ENCODE results near the gene RACGAP1.

The RACGAP1 gene

GRCh38 chr12:49967042-49967776 lies 58.1 kb downstream of the RACGAP1 start:
- DNase-seq = peak; percentile 86

GRCh38 chr12:49966511-49967041 lies 58.7 kb downstream of the RACGAP1 start:
- DNase-seq = no peak

GRCh38 chr12:49965836-49966235 lies 59.5 kb downstream of the RACGAP1 start:
- no peak for DNase-seq

- DNase-seq = no peak
Measured at GRCh38 chr12:49964849-49965624, 60.3 kb downstream of the RACGAP1 start.

- no peak for DNase-seq
Measured at GRCh38 chr12:49963976-49964815, 61.1 kb downstream of the RACGAP1 start.

- no peak for DNase-seq
Measured at GRCh38 chr12:49962861-49963765, 62.2 kb downstream of the RACGAP1 start.

GRCh38 chr12:49961993-49962764 lies 63.1 kb downstream of the RACGAP1 start:
- no peak for DNase-seq

- no peak for DNase-seq
Measured at GRCh38 chr12:49961111-49961922, 64.0 kb downstream of the RACGAP1 start, which contains the start of gene AQP5. TSS of gene AQP5 (plus strand) at chr12:49961872. CDS start at chr12:49962018, 146 bp downstream.

GRCh38 chr12:49960474-49961110 lies 64.7 kb downstream of the RACGAP1 start:
- no peak for DNase-seq

- DNase-seq = no peak
Measured at GRCh38 chr12:49959685-49960473, 65.4 kb downstream of the RACGAP1 start.

GRCh38 chr12:49957570-49957967 lies 67.7 kb downstream of the RACGAP1 start:
- no peak for DNase-seq

GRCh38 chr12:49956663-49957569 lies 68.4 kb downstream of the RACGAP1 start:
- no peak for DNase-seq

GRCh38 chr12:49955899-49956662 lies 69.2 kb downstream of the RACGAP1 start:
- no peak for DNase-seq

GRCh38 chr12:49954863-49955830 lies 70.1 kb downstream of the RACGAP1 start:
- DNase-seq = no peak

Measured in effector CD8-positive, alpha-beta T cell (primary cell).